ENCODE data around the gene PACSIN2.

PACSIN2 gene

GRCh38 chr22:43013355-43014315 is 1.3 kb downstream of the PACSIN2 start:
- in situ Hi-C loops (cut with HindIII; ENCODE audit: low sequenced_read_pairs) = no loop called here
- H3K4me3 ChIP-seq (ENCODE audit: low read depth, low read length) = peak overlapping the region; percentile 80
- no peak for TF ChIP-seq CTCF (IDR thresholded peaks at IDR 0.05; ENCODE audit: low read depth, low read length, missing control alignments)
- DNase-seq (ENCODE audit: low read depth) = no peak

GRCh38 chr22:43012390-43012789 is 2.6 kb downstream of the PACSIN2 start:
- in situ Hi-C loops (cut with HindIII; ENCODE audit: low sequenced_read_pairs) = no loop called here
- no peak overlapping the region for H3K4me3 ChIP-seq (ENCODE audit: low read depth, low read length)
- DNase-seq (ENCODE audit: low read depth) = no peak
- TF ChIP-seq CTCF (IDR thresholded peaks at IDR 0.05; ENCODE audit: low read depth, low read length, missing control alignments) = no peak

- H3K4me3 ChIP-seq (ENCODE audit: low read depth, low read length) = no peak overlapping the region
- in situ Hi-C loops (cut with HindIII; ENCODE audit: low sequenced_read_pairs) = no loop called here
- peak; percentile 12 for TF ChIP-seq CTCF (IDR thresholded peaks at IDR 0.05; ENCODE audit: low read depth, low read length, missing control alignments)
- no peak for DNase-seq (ENCODE audit: low read depth)
Measured at GRCh38 chr22:43011079-43011478, 3.9 kb downstream of the PACSIN2 start.

DNA sequence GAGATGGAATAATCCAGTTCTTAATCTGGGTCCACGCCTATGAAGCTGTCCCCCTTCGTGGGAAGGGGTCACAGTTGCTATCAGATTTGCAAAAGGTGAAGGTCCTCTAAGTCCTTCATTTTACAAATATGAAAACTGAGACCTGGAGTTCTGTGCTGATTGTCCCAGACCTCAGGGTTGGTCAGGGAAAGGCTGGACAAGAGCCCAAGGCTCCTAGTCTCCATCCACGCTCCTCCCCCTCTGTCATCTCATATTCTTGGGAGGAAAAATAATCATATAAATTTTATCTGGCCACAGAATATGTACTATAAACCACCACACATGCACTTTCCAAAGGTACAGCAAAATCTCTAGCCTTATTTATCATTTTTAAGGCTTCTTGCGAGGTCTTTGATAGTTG is 5.5 kb downstream of the PACSIN2 start:
- H3K4me3 ChIP-seq (ENCODE audit: low read depth, low read length) = no peak overlapping the region
- DNase-seq (ENCODE audit: low read depth) = no peak
- no peak for TF ChIP-seq CTCF (IDR thresholded peaks at IDR 0.05; ENCODE audit: low read depth, low read length, missing control alignments)
- in situ Hi-C loops (cut with HindIII; ENCODE audit: low sequenced_read_pairs) = no loop called here

GRCh38 chr22:43008921-43009320 is 6.0 kb downstream of the PACSIN2 start:
- no peak overlapping the region for H3K4me3 ChIP-seq (ENCODE audit: low read depth, low read length)
- no peak for DNase-seq (ENCODE audit: low read depth)
- in situ Hi-C loops (cut with HindIII; ENCODE audit: low sequenced_read_pairs) = no loop called here
- no peak for TF ChIP-seq CTCF (IDR thresholded peaks at IDR 0.05; ENCODE audit: low read depth, low read length, missing control alignments)

DNA sequence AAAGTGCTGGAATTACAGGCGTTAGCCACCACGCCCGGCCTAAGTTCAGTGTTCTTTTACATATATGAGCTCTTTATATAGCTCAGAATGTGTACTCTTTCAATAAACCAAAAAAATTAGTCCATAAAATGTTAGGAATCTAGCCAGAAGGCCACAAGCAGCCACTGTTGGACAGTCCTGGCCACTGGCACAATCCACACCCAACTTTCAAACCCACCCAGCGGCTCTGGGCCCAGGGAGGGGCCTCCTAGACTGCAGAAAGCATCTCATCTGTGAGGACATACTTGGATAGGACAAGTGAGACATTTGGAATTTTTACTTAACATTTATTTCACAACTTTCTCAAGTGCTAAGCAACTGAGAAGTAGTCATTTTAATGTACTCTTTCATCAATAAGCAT is 6.4 kb downstream of the PACSIN2 start:
- in situ Hi-C loops (cut with HindIII; ENCODE audit: low sequenced_read_pairs) = no loop called here
- no peak for DNase-seq (ENCODE audit: low read depth)
- TF ChIP-seq CTCF (IDR thresholded peaks at IDR 0.05; ENCODE audit: low read depth, low read length, missing control alignments) = no peak
- H3K4me3 ChIP-seq (ENCODE audit: low read depth, low read length) = no peak overlapping the region
